AG04449 (cell line): ENCODE results near the gene SLX9.

Experiments
- CTCF ChIA-PET: fragments of 350-600 bp; formaldehyde crosslinking; extraction: SDS; loops from one replicate; lab custom pipeline; 2021; ENCODE audit warnings: antibody characterized with exemption; lab: Yijun Ruan, JAX
- POLR2A ChIA-PET: fragments of 400-600, 350-600 bp; formaldehyde crosslinking; extraction: SDS; loops from one replicate; lab custom pipeline; 2020; ENCODE audit warnings: antibody characterized with exemption, inconsistent platforms; lab: Yijun Ruan, JAX
- DNase-seq: peaks from one replicate; pipeline ENCODE4 v3.0.0-alpha.2; 2010; ENCODE audit warnings: low read depth, low spot score
- H3K4me3 ChIP-seq: 2 replicates; pipeline ENCODE4 v1.5.1; 2011; ENCODE audit warnings: low read depth, mild to moderate bottlenecking, control low read depth, low read length
- TF ChIP-seq, protein P1 (sequence below): IDR thresholded peaks from one replicate; pipeline ENCODE4 v1.5.1; 2011; ENCODE audit warnings: mild to moderate bottlenecking, moderate library complexity, low read length, control low read depth, inconsistent platforms; ENCODE audit not compliant: insufficient read depth; ENCODE audit errors: missing control alignments

SLX9 gene

GRCh38 chr21:44947930-44948331, 8.1 kb downstream of the SLX9 start:
- POLR2A ChIA-PET = no interaction called here
- CTCF ChIA-PET = interaction anchor here (0.7 to 27.1 kb wide), 13 partner anchors 7 to 191 kb away, joined by 3 to 601 read pairs (median 6); no protein-coding TSS in a partner anchor
- TF ChIP-seq, protein P1, sequence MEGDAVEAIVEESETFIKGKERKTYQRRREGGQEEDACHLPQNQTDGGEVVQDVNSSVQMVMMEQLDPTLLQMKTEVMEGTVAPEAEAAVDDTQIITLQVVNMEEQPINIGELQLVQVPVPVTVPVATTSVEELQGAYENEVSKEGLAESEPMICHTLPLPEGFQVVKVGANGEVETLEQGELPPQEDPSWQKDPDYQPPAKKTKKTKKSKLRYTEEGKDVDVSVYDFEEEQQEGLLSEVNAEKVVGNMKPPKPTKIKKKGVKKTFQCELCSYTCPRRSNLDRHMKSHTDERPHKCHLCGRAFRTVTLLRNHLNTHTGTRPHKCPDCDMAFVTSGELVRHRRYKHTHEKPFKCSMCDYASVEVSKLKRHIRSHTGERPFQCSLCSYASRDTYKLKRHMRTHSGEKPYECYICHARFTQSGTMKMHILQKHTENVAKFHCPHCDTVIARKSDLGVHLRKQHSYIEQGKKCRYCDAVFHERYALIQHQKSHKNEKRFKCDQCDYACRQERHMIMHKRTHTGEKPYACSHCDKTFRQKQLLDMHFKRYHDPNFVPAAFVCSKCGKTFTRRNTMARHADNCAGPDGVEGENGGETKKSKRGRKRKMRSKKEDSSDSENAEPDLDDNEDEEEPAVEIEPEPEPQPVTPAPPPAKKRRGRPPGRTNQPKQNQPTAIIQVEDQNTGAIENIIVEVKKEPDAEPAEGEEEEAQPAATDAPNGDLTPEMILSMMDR = no peak

DNA sequence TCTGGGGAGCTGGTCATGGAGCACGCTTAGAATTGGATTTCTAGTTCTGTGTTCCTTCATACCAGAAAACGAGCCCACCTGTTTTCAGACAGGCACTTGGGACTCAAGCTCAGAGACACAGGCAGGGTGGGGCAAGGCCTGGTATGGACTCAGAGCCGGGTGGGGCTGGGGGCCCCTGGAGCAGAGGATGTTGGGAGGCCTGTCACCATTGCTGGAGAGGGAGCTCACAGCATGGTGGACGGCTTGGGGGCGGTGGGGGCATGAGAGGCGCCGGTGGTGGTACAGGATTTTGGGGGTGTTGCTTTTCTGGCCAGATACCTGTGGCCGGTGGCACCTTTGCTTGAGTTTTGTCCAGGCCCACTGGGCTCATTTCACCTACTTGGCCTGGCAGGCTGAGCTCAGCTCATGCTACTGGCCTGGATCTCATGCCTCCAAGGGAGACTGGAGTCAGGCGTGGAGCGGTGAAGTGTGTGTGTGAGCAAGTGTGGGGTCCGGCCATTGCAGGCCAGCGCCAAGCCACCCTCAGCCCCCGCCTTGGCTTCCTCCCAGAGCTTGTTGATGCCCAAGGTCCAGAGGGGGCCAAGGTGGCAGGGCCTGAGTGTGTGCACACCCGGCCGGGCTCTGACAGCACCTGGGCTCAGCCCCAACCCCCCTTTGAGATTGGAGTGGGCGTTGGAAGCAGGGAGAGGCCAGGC, 8.7 kb downstream of the SLX9 start:
- H3K4me3 ChIP-seq = no peak overlapping the region
- ChIA-PET CTCF (interaction anchor here (0.7 to 27.1 kb wide), 20 partner anchors 8 to 204 kb away, joined by 3 to 601 read pairs (median 6); no protein-coding TSS in a partner anchor), POLR2A (no interaction called here)
- TF ChIP-seq, protein P1 = no peak
- DNase-seq = no peak

More at GRCh38 chr21:44947930-44948331, 8.1 kb downstream of the SLX9 start:
- no peak for DNase-seq
- H3K4me3 ChIP-seq = no peak overlapping the region

- ChIA-PET POLR2A (no interaction called here), CTCF (interaction anchor here (0.6 to 27.1 kb wide), 37 partner anchors 9 to 341 kb away, joined by 3 to 601 read pairs (median 6); partner anchors contain the start of gene SLX9)
- TF ChIP-seq, protein P1 = no peak
- no peak overlapping the region for H3K4me3 ChIP-seq
- no peak for DNase-seq
These were observed 9.4 kb downstream of the SLX9 start for GRCh38 chr21:44949161-44949778.

DNA sequence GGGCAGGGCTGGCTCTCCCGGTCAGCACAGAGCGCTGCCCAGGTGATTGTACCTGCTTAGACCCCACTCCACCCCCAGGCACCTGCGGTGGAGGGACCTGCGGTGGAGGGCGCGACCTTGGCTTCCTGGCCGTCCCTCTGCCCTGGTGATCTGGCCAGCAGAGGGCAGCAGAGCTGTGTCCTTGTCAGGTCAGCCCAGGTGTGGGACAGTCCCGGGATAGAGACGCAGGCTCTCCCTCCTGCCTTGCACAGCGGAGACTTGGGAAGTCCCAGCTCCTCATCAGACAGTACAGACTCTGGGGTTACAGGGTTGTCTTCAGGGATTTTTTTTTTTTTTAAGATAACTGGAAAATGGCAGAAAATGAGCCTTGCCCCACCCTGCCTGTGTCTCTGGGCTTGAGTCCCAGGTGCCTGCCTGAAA, 10.0 kb downstream of the SLX9 start:
- no peak overlapping the region for H3K4me3 ChIP-seq
- no peak for DNase-seq
- CTCF ChIA-PET = interaction anchor here (0.6 to 27.1 kb wide), 37 partner anchors 8 to 341 kb away, joined by 3 to 601 read pairs (median 5); partner anchors contain the start of gene SLX9
- POLR2A ChIA-PET = no interaction called here
- TF ChIP-seq, protein P1 = peak; percentile 98

GRCh38 chr21:44950351-44950750, 10.5 kb downstream of the SLX9 start:
- ChIA-PET CTCF (interaction anchor here (0.7 to 27.1 kb wide), 34 partner anchors 7 to 340 kb away, joined by 3 to 601 read pairs (median 5); partner anchors contain the start of gene SLX9), POLR2A (no interaction called here)
- H3K4me3 ChIP-seq = no peak overlapping the region
- DNase-seq = no peak
- TF ChIP-seq, protein P1 = no peak

DNA sequence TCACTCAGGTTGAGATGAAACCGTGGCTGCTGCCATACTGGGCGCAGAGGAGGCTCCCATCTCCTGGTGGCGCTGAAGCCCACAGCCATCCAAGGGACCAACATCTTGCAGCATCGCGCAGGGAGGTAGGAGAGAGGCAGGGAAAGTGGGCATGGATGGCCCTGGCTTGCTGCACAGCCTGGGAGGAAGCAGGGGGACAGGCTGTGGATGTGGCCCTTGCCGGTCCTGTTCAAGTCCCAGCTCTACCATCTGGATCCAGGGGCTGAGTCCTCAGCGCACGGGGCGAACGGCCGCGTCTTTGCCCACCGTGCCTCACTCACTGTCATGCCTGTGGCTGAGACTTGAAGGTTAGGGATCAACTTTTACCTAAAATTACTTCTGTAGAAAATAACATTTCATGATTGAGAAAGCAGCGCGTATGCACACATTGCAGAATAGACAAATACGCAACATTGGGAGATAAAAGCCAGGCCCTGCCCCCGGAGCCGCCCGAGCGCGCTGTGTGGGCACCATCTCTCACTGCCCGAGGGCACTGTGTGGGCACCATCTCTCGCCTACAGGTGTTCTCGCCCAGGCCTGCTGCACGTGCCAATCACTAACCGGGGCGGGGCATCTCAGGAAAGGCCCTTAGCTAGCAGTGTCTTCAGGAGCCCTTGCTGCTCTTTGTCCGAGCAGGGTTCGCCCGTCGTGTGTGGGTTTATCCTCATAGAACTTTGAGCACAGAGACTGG, 11.5 kb downstream of the SLX9 start:
- no peak overlapping the region for H3K4me3 ChIP-seq
- CTCF ChIA-PET = interaction anchor here (0.8 to 27.1 kb wide), 8 partner anchors 8 to 188 kb away, joined by 3 to 601 read pairs (median 15); partner anchors contain the start of gene SLX9
- TF ChIP-seq, protein P1 = no peak
- POLR2A ChIA-PET = no interaction called here
- DNase-seq = no peak
